HG03159 (cell line): ENCODE data around the gene C5orf15.
"Not testable (repeated sequence)": the region's sequence is repeated elsewhere in the genome, so short reads cannot be mapped to it uniquely, and the experiment has no call there.

Experiments used
- ATAC-seq: cut with Tn5 transposase; IDR thresholded peaks from one replicate; pipeline ENCODE4 v1.9.1; 2021; ENCODE audit warnings: mild to moderate bottlenecking, moderate library complexity; ENCODE audit not compliant: unreplicated experiment

The C5orf15 gene

DNA sequence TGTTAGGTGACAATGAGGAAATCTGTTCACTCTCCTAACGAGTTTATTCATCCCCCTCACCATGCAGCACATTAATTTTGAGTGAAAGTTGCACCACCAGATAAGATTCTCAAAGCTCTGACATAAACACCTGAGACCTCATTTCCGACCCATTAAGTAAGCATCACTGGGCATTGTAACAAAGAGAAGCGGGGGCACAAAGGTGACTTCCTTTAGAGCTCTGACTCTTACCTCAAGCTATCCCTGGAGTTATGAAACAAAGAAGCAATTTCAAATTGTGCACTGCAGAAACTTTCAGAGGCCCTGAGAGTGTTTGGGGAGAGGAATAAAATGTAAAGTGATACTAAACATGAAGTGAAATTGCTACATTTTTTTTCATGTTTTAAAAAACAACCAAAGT, 29.5 kb downstream of the C5orf15 start:
- ATAC-seq: peak; percentile 58

DNA sequence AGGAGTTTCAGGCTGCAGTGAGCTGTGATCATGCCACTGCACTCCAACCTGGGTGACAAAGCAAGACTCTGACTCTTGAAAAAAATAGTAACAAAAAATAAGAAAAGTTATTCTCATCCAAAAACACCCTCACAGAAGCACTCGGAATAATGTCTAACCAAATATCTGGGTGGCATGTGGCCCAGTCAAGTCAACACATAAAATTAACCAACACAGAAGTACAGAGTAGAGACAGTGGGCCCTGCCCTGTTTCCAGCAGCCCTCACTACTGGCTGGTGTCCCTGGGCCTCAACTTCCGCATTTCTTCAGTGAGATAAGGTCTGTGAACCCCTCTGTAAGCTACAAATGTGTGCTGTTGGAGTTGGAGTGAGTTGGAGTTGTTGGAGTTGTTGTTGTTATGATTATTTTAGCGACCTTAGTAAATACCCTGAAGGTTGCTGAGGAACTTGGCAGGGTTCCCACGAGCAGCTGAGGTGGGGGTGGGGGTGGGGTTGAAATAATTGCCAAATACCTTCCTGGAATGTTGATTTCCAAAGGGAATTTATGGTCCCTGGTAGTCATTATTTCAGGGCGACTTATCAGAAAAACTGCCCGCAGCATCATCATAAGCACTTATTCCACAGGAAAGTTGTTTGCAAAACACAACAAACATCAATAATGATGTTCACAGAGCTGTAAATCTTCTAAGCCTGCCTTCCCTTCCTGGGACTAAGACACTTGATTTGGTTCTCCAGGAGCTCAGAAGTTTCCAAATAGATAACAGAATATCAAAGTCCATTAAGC, 30.2 kb downstream of the C5orf15 start:
- no peak for ATAC-seq

DNA sequence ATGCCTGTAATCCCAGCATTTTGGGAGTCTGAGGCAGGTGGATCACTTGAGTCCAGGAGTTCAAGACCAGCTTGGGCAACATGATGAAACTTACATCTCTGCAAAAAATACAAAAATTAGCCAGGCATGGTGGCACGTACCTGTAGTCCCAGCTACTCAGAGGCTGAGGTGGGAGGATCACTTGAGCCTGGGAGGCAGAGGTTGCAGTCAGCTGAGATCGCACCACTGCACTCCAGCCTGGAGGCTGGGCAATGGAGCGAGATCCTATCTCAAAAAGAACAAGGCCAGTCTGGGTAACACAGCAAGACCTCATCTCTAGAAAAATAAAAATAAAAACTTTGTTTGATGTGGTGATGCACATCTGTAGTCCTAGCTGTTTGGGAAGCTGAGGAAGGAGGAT, 30.8 kb downstream of the C5orf15 start:
- not testable (repeated sequence) for ATAC-seq

DNA sequence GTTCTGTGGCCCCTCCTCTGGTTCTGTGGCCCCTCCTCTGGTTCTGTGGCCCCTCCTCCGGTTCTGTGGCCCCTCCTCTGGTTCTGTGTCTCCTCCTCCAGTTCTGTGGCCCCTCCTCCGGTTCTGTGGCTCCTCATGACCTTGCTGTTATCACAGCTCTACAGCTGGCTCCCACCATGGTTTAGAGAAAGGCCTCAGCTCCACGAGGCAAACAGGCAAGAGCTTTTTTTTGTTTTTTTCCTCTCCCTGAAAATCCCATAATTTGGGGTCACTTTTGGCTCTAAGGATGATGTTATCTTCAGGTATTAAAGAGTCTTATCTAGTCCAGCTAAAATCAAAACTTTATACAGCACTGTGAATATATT, 31.8 kb downstream of the C5orf15 start:
- ATAC-seq: no peak

DNA sequence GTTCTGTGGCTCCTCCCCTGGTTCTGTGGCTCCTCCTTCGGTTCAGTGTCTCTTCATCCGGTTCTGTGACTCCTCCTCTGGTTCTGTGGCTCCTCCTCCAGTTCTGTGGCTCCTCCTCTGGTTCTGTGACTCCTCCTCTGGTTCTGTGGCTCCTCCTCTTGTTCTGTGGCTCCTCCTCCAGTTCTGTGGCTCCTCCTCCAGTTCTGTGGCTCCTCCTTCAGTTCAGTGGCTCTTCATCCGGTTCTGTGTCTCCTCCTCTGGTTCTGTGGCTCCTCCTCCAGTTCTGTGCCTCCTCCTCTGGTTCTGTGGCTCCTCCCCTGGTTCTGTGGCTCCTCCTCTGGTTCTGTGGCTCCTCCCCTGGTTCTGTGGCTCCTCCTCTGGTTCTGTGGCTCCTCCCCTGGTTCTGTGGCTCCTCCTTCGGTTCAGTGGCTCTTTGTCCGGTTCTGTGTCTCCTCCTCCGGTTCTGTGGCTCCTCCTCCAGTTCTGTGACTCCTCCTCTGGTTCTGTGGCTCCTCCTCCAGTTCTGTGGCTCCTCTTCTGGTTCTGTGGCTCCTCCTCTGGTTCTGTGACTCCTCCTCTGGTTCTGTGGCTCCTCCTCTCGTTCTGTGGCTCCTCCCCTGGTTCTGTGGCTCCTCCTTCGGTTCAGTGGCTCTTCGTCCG, 32.3 kb downstream of the C5orf15 start:
- not testable (repeated sequence) for ATAC-seq

DNA sequence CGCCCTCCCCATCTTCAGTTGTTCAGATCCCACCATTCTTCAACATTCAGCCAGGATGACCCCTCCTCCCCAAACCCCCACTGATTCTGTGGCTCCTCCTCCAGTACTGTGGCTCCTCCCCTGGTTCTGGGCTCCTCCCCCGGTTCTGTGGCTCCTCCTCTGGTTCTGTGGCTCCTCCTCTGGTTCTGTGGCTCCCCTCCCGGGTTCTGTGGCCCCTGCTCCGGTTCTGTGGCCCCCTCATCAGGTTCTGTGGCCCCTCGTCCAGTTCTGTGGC, 32.8 kb downstream of the C5orf15 start:
- no peak for ATAC-seq

DNA sequence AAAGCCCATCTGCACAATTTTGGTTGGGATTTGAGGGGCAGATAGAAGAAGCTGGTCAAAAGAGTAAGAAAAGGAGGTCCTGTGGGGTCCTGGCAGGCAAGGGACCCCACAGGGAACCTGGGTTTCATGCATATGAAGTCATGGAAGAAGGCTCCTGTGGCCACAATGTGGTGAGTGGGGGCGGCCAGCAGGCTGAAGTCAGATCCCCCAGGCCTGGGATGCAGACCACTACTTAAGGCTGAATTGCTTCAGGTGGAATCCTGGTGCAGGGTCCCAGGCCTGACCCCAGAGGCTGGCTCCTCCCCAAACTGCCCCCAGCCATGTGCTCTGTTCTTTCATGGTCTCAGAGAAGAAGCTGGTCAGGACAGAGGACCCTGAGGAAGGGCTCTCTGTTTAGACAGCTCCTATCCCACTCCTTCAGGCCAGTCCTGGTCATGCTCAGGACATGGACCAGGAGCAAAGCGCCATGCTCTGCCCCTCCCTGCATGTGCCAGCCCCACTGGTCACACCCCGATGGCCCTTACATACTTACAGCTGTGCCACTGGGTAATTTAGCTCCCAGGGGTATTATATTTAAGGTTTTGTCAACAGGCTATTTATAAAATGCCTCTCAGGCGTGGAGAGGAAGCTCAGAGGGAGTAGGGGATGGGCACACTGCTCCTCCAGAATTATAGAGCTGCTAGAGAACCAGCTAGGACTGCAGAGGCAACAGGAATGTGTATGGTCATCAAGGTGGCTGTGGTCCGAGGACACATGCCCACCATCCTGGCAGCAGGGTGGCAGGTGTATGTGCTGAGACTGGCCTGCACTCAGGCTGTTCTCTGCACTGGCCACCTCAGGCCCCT, 33.4 kb downstream of the C5orf15 start:
- no peak for ATAC-seq

DNA sequence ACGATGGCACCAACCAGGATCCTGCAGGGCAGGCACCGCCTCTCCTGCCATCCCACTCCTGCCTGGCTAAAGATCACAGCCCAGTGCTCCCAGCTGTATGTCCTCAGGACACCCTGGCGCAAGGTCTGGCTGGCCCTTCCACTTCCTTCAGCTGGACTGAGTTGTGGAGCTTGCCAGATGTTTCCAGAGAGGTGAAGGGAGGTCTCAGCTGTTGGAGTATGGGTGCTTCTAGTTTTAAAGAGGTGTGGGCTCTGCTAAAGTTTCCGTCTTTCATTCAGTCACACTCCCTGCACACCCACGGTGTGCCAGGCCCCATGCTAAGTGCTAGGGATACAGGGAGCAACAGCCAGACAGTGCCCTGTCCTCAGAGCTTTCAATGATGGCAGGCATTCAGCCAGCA, 34.1 kb downstream of the C5orf15 start:
- no peak for ATAC-seq

DNA sequence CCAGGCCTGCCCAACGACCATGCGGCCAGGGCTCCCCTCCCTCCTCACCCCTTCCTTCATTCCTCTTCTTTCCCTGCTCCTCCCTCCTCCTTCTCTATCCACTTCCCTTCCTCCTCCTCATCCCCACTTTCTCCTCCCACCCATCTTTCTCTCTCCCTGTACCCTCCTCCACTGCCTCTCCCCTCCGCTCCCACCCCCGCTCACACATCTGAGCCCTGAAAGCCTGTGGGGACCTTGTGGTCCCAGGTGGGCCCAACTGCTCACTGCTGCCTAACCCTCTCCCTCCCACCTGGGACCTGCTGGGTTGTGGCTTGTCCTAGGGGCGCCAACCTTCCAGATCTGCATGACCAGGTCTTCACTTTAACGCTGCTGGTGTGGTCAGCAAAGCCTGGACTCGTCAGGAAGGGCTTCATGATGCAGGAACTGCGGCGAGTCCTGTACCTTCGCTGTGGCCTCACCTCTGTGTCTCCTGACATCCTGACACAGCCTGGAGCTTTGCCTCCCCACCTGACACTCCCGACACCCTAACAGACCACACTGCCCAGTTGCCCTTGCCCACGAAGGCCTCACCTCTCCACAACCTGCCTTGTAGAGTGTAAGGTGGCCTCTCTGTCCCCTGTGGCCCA, 34.6 kb downstream of the C5orf15 start:
- ATAC-seq: no peak

DNA sequence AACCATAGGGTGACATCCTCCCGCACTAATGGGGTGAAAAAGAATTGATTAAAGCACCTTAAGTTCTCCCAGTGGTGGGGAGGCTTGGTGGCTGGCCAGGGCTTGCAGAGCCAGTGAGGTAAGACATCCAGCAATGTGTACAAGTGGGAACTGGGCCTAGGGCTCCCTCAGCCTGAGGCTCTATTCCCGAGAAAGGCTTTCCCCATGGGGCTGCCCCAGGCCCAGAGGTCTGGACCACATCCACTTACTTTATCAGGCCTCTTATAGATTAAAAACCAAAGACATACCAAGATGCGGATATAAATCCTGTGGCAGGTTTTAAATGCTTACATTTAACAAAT, 35.3 kb downstream of the C5orf15 start:
- no peak for ATAC-seq

DNA sequence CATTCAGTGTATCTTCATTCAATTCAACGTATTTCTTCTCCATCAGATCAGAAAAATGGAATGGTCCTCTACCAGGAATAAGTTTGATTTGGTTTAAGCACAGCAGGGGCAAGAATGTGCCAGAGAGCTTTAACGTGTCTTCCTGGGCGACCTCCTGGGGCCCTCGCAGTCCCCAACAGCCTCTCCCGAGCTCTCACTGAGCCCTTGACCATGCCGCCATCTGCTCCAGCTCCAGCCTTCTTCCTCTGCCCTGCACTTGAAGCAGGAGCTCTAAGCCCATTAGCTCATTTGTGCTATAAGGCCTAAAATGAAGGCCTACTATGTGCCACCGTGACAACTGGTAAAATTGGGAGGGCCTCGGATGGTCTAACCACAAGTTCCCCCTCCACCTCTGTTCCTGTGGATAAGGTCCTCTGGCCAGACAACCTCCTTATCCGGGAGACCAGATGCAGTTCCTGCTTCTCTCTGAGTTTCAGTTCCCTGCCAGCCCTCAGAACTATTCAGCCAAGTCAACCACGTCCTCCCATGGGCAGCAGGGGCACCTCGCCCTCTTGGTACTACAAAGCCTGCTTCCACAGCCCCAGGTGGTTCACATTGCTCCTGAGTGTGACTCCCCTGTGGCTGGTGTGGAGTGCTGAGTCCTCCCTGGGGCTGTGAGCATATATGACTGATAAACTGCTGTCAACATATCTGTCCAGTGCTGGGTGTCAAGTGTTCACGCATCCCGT, 35.8 kb downstream of the C5orf15 start:
- ATAC-seq: no peak

DNA sequence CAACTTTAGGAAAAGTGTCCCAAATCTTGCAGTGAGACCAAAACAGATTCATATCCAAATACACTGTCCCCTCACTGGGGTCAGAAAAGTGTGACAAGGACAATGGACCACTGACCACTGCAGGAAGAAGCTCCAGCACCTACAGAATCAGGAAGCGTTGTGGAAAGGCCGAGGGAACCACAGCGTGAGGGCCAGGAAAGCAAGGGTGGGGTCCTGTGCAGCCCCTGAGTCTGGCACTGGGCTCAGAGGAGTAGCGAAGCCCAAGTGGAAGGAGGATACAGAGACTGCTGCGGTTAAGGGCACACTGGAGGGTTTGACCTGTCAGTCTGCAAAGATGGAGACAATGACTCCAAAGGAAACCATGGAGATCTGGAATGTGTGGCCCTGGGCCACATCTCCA, 36.9 kb downstream of the C5orf15 start:
- no peak for ATAC-seq

DNA sequence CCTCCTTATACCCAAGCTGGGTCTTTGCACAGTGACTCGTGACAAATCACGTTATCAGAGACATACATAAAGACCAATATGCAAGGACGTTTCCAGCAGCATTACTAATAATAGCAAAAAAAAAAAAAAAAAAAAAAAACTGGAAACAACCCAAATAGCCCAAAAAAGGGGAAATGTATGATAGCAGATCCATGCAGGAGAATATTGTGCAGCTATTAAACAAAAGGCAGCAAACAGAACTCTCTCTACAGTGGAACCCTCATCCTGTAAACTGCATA, 37.7 kb downstream of the C5orf15 start:
- no peak for ATAC-seq

DNA sequence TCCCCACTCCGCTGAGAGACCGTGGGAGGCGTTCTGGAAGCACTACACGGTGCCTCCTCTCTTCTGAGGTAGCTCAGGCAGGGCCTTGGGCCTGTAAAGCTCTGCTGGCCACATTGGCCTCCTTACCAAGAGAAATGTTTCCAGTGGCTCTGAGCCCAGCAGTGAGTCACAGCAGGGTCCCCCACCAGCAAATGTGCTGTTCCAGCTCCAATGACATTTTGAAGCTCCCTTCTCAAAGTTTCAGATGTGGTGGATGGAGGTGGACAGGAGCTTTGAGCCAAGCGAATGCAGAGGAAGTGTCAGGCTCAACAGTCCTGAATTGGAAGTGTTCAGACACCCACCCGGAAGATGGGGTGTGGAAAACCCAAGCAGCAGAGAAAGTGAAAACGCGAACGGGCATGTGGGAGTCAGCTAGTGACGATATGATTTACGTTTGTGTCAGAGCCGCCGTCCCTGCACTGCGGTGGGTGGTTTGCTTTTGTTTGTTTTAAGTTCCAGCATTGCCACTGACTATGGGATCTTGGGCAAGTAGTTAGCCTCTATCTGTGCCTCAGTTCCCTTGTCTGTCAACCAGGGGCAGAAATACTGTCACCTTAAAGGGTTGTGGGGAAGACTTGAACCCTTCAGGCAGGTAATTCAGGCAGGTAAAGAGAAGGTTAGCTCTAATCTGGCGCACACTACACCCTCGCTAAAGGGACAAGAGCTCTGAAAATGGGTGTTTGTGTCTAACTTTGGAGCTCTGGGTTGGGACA, 38.2 kb downstream of the C5orf15 start:
- no peak for ATAC-seq

DNA sequence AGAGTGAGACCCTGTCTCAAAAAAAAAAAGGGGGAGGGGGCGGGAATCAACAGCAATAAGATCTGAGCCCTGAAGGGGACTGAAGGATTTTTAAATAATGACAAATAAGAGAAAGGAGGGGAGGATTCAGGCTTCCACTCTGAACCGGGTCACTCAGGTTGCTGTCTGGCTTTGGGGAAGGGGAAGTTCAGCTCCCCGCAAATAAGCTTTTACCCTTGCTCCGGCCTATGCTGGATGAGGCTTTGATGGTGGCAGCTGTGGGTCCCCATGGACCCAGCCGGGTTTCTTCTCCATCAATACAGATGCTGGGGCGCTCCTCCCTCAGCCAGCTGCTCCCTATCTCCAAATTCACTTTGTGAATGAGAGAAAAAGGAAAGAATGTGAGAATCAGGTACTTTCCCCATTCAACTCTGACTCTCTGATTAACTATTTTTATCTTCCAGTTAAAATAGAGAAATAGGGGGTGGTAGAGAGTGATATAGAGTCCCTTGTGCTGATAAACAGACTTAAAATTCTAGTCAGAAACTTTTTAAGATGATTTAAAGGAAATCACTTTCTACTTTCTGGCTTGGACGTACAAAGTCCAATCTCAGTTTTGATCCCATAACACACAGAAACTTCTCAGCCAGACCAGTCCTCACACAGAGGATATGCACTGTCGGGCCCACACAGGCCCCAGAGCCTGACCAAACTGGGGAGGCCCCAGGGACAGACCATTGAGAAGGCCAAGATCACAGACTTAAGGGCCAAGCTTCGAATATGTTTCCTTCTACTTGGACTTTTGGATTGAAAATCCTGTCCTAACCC, 39.6 kb downstream of the C5orf15 start:
- ATAC-seq: no peak

DNA sequence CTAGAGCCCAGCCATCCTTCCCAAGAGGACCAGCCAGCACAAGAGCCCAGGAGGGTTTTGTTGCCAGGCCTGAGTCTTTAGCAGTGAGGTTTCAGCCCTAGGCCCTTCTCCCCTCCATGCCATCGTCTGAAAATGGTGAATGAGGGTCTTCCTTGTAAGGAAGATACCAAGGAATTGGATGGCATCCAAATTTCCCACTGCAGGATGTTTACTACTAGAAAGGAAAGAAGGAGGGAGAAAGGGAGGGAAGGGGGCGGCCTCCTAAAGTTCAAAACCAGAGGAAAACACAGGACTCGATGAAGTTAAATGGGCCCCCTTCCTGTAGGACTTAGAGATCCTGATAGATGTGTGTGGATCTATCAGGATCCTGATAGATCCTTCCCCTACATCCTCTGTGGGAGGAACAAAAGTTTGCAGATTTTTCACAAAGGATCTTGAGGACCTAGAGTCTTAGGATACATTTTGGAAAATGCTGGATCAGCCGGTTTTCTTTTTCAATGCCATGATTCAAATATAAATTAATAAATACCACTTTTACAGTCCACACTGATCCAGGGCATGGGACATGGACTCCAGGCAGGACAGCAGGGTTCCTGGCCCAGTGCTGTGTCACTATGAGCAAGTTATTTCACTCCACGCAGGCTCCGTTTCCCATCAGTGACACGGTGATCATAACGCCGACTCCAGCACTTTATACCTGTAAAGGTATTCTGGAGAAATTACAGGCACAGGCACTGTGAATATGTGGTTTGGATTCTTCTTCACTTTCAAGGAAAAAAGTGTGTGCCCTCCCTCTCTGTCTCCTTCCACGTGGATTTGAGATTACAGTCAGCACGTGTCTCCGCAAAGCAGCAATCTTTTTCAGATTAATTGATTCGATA, 40.9 kb downstream of the C5orf15 start:
- no peak for ATAC-seq

DNA sequence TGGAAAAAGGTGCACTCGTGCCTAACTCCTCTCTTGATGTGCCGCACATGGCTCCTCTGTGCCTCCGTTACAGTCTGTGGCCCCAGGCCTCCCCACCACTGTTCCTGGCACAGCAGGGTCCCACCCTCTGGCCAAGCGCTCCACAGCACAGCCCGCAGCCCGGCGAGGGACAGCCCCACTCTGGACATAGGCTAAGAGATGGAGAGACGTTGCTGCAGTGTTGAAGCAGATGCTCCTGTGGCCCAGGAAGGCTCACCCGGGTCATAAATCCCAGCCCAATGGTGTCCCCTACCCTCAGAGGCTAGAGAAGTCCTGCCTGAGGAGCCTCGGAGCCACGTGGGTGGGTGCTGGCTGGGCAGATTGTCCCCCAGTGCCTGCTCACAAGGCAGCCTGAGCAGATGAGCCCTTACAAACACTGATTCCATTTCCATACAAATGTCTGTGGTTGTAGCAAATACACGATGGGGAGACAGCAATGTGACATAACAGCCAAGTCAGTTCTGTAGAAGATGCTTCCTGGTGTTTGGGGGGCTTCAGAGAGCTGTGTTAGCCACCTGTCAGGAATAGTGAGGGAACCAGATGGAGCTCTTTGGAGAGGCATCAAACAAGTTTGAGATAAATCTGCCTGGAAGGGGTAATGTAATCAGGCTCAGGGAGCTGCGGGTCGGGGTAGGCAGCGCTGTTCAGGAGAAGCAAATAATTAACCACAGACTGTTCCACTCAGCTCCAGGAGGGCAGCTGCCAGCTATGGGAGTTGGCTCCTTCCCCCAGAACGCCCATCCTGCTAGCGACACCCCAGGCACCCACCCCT, 41.7 kb downstream of the C5orf15 start:
- ATAC-seq: no peak
